T-helper 17 cell (primary cell): ENCODE results near the gene TMPRSS3. TPM values are rescaled to one million over a fixed set of nuclear protein-coding genes. Genes with fewer than 3 reads are reported as not detected.
A peak's percentile ranks its signal among the peaks of the same experiment; 100 is the strongest.

Experiments used
- ATAC-seq: fragments of 150-1000 bp; cut with Tn5 transposase; 2 replicates; pipeline ENCODE4 v1.10.0; 2021; ENCODE audit warnings: mild to moderate bottlenecking, moderate library complexity
- DNase-seq, 3 donors: peaks; one replicate each; pipeline versions ENCODE4 v3.0.0 to v3.0.0-alpha.2; 2020 to 2021
- H3K9me3 ChIP-seq: one replicate; pipeline ENCODE4 v1.7.0; 2013; ENCODE audit warnings: low read length, mild to moderate bottlenecking; ENCODE audit not compliant: control insufficient read depth, poor library complexity, severe bottlenecking
- H3K27ac Mint-ChIP-seq: one replicate; pipeline ENCODE4 v1.8.0; 2022; ENCODE audit warnings: mild to moderate bottlenecking, moderate library complexity, mixed read lengths
- H3K27me3 Mint-ChIP-seq: one replicate; pipeline ENCODE4 v1.8.0; 2022; ENCODE audit warnings: mixed read lengths
- H3K36me3 Mint-ChIP-seq: one replicate; pipeline ENCODE4 v1.8.0; 2022; ENCODE audit warnings: low read depth, mixed read lengths
- H3K4me1 Mint-ChIP-seq: one replicate; pipeline ENCODE4 v1.8.0; 2022; ENCODE audit warnings: mild to moderate bottlenecking, mixed read lengths
- H3K4me3 Mint-ChIP-seq: one replicate; pipeline ENCODE4 v1.8.0; 2022; ENCODE audit warnings: mild to moderate bottlenecking, moderate library complexity, mixed read lengths
- total RNA-seq, 4 donors: library from RNA in 2 of 4; stranded (reverse) in 2 of 4; gene quantifications; one replicate each; pipeline ENCODE4 v1.2.3 and lab custom pipeline; 2022 to 2026

TMPRSS3 gene
- total RNA-seq, 2 donors from 2014 or later, result 2.8 to 4.5 TPM

- ATAC-seq (no peak), DNase-seq (no peak)
- peak overlapping the region; percentile 49 for H3K4me3 Mint-ChIP-seq
- H3K27me3 Mint-ChIP-seq, result no peaks in the 10 kb centered on the region
- H3K36me3 Mint-ChIP-seq, result peaks cover 6% of the 10 kb centered on the region
- H3K4me1 Mint-ChIP-seq, result peaks cover 41% of the 10 kb centered on the region
- H3K9me3 ChIP-seq, result no peaks in the 10 kb centered on the region
- peak overlapping the region; percentile 43 for H3K27ac Mint-ChIP-seq
These were observed 8.7 kb downstream of the TMPRSS3 start for GRCh38 chr21:42387164-42387563.

DNA sequence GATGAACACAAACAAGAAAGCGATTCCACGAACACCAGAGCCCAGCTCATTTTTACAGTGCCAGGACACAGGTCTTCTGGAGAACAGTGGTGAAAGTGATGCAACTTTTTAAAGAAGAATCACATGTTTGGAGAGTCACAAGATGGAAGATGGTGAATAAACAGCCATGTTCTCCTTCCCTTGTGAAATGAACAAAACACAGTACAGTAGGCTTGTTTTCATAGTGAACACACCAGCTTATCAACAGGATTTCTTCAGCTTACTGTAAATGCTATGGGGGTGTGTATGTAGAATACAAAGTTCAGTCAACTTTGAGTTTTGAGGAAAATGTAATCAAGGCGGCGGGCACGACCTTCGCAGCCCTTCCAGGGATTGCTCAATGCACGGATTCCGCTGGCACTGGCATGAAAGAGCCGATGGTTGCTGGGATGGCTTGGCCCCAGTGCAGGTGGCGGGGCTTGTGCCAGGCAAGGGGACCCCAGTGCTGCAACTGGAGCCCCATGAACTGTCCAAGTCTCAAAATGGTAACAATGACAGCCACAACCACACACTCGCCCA is 9.7 kb downstream of the TMPRSS3 start:
- no peak overlapping the region for H3K27ac Mint-ChIP-seq
- no peaks in the 10 kb centered on the region for H3K27me3 Mint-ChIP-seq
- H3K4me3 Mint-ChIP-seq, result peak overlapping the region; percentile 21
- ATAC-seq, result no peak
- peaks cover 6% of the 10 kb centered on the region for H3K36me3 Mint-ChIP-seq
- peaks cover 37% of the 10 kb centered on the region for H3K4me1 Mint-ChIP-seq
- DNase-seq, result no peak
- no peaks in the 10 kb centered on the region for H3K9me3 ChIP-seq

DNA sequence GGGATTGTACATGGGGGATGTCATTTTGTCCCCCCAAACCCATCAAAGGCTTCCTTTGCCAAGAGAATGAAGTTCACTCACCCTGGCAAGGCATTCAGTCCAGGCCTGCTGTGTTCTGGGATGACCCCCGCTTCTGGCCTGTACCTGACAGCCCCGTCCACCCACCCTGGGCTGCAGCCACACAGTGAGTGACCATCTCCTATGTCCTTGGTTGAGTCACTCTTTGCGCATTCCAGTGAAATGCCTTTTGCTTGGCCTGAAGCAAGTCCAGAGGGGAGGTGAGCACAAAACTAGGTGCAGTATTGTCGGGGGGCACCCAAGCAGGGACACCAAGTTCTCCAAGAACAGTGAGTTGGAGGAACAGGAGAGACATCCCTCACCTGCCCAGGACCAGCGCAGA is 10.2 kb downstream of the TMPRSS3 start:
- Mint-ChIP-seq H3K27ac (peak overlapping the region; percentile 30), H3K4me1 (peaks cover 33% of the 10 kb centered on the region), H3K4me3 (peak overlapping the region; percentile 21), H3K27me3 (no peaks in the 10 kb centered on the region), H3K36me3 (peaks cover 6% of the 10 kb centered on the region)
- DNase-seq (no peak), ATAC-seq (no peak)
- no peaks in the 10 kb centered on the region for H3K9me3 ChIP-seq

- no peaks in the 10 kb centered on the region for H3K9me3 ChIP-seq
- ATAC-seq (no peak), DNase-seq (no peak)
- H3K27ac Mint-ChIP-seq, result peak overlapping the region; percentile 30
- H3K4me1 Mint-ChIP-seq, result peaks cover 31% of the 10 kb centered on the region
- no peak overlapping the region for H3K4me3 Mint-ChIP-seq
- H3K36me3 Mint-ChIP-seq, result peaks cover 6% of the 10 kb centered on the region
- no peaks in the 10 kb centered on the region for H3K27me3 Mint-ChIP-seq
These were observed 10.9 kb downstream of the TMPRSS3 start for GRCh38 chr21:42384989-42385388.

DNA sequence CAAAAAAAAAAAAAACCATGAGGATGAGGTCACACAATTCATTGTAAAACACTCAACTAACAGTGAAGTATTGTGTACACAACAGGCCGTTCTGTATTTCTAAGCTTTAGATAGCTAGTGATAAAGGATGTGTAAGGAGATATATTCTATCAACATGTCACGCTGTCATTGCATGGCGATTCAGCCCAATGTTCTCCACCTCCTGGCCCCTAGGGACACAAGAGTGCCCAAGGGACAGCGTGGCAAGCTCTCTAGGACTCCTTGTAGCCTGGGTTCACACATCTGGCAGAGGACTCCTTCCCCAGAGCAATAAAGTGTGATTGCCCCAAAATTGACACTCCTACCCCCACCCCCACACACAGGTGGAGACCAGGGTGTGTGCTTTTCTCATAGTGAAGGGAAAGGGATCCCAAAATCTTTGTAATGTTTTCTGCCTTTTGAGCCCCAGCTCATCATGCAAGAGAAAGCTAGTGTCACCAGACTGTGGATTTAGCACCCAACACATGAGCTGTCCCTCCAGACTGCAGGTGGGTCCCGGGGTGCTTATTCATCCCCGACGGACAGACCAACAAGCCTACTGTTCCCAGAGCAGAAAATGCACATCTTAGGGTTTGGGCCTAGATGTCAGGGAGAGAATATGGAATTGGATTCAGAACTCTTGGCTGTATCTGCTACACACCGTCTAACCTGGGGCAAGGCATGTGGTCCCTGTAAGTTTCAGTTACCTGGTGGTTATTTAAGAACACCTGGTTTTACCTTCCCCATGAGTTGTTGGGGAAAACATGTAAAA is 11.5 kb downstream of the TMPRSS3 start:
- Mint-ChIP-seq H3K4me3 (no peak overlapping the region), H3K27ac (peak overlapping the region; percentile 45), H3K4me1 (peaks cover 25% of the 10 kb centered on the region), H3K36me3 (peaks cover 6% of the 10 kb centered on the region), H3K27me3 (no peaks in the 10 kb centered on the region)
- DNase-seq (no peak), ATAC-seq (no peak)
- H3K9me3 ChIP-seq, result no peaks in the 10 kb centered on the region

DNA sequence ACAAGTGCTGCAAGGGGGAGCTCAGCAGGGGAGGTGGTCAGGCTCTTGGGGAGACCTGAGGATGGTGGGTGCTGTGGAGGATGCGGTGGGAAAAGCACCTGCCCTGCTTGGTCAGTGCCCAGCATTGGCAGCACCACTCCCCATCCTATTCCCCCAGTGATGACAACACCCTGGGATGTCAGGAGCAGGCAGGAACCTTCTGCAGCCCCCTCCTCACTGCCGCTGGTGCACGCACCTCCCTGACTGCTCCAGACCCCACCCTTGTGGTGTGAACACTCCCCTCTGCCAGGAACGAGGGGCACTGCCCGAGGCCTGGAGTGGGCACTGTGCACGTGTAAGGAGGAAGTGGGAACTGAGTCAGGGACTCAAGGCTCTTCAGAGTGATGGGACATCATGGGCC is 12.5 kb downstream of the TMPRSS3 start:
- H3K9me3 ChIP-seq, result no peaks in the 10 kb centered on the region
- Mint-ChIP-seq H3K27me3 (no peaks in the 10 kb centered on the region), H3K4me1 (peaks cover 16% of the 10 kb centered on the region), H3K4me3 (no peak overlapping the region), H3K27ac (no peak overlapping the region), H3K36me3 (peaks cover 6% of the 10 kb centered on the region)
- ATAC-seq (no peak), DNase-seq (no peak)

- ATAC-seq (no peak), DNase-seq (no peak)
- no peaks in the 10 kb centered on the region for H3K9me3 ChIP-seq
- Mint-ChIP-seq H3K4me1 (peaks cover 12% of the 10 kb centered on the region), H3K36me3 (peaks cover 6% of the 10 kb centered on the region), H3K27me3 (no peaks in the 10 kb centered on the region), H3K27ac (no peak overlapping the region), H3K4me3 (no peak overlapping the region)
These were observed 12.9 kb downstream of the TMPRSS3 start for GRCh38 chr21:42382915-42383314.

- H3K4me3 Mint-ChIP-seq, result no peak overlapping the region
- no peak overlapping the region for H3K27ac Mint-ChIP-seq
- peaks cover 3% of the 10 kb centered on the region for H3K36me3 Mint-ChIP-seq
- H3K27me3 Mint-ChIP-seq, result no peaks in the 10 kb centered on the region
- H3K9me3 ChIP-seq, result no peaks in the 10 kb centered on the region
- ATAC-seq, result peak; percentile 78
- peaks cover 2% of the 10 kb centered on the region for H3K4me1 Mint-ChIP-seq
- DNase-seq, result peak in 1 of 3 donors; percentile 30
These were observed 14.4 kb downstream of the TMPRSS3 start for GRCh38 chr21:42381347-42381984.

DNA sequence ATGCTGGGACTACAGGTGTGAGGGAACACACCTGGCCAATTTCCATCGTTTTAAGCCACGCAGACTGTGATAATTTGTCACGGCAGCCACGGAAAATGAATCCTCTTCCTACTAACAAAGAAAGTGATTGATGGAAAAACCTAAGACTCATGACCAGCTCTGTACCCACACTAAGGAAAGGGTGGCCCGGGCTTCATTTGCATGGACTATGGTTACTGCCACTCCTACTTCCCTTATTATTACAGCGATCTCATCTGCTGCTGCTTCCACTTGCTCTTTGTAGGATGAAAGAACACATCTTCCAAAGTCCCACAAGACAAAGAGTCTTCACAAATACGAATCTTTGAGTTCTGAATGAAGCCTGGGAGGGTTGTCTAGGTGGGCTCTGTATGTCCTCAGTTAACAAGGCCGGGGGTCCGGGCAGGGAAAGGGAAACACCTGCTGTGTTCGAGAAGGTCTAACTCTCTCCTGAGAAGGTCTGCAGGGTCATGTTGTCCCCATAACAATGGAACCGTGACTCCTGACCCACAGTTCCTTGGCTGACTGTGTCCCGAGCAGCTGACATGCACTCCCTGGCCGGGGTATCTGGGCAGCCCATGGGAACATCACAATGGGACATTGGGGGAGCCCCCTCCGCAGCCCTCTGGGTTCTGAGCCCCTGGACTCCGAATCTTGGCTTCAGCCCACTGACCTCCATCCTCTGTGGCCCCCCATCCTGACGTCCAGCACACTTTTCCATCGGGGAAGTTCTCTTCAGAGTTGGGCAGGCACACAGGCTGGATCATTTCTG is 16.2 kb downstream of the TMPRSS3 start:
- no peaks in the 10 kb centered on the region for H3K9me3 ChIP-seq
- ATAC-seq (no peak), DNase-seq (no peak)
- peaks cover 2% of the 10 kb centered on the region for H3K4me1 Mint-ChIP-seq
- H3K27me3 Mint-ChIP-seq, result peaks cover 4% of the 10 kb centered on the region
- H3K27ac Mint-ChIP-seq, result no peak overlapping the region
- no peak overlapping the region for H3K4me3 Mint-ChIP-seq
- peaks cover 3% of the 10 kb centered on the region for H3K36me3 Mint-ChIP-seq

GRCh38 chr21:42378418-42378817 is 17.4 kb downstream of the TMPRSS3 start:
- no peak overlapping the region for H3K27ac Mint-ChIP-seq
- DNase-seq (no peak), ATAC-seq (no peak)
- peaks cover 3% of the 10 kb centered on the region for H3K36me3 Mint-ChIP-seq
- H3K9me3 ChIP-seq, result no peaks in the 10 kb centered on the region
- H3K27me3 Mint-ChIP-seq, result peaks cover 4% of the 10 kb centered on the region
- H3K4me1 Mint-ChIP-seq, result peaks cover 4% of the 10 kb centered on the region
- H3K4me3 Mint-ChIP-seq, result no peak overlapping the region

DNA sequence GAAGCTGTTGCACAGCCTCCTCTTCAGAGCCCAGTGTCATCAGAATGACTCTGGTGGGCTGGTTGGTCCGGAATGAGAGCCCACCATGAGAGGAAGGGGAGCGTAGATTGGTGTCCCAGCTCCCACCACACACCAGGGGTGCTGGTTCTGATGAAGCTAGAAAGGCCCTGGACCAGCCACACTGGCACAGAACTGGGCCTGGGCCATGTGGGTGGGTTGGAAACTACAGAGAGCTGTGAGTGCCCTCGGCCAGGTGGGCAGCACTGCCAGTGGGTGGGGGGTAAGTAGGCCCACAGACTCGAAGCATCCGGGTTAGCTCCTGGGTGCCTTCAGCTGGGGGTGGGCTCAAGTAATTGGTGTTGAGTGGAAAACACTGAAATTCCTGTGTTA is 17.9 kb downstream of the TMPRSS3 start:
- Mint-ChIP-seq H3K4me3 (no peak overlapping the region), H3K27ac (peak overlapping the region; percentile 56), H3K36me3 (peaks cover 3% of the 10 kb centered on the region), H3K27me3 (peaks cover 4% of the 10 kb centered on the region), H3K4me1 (peaks cover 4% of the 10 kb centered on the region)
- no peaks in the 10 kb centered on the region for H3K9me3 ChIP-seq
- DNase-seq (no peak), ATAC-seq (no peak)

DNA sequence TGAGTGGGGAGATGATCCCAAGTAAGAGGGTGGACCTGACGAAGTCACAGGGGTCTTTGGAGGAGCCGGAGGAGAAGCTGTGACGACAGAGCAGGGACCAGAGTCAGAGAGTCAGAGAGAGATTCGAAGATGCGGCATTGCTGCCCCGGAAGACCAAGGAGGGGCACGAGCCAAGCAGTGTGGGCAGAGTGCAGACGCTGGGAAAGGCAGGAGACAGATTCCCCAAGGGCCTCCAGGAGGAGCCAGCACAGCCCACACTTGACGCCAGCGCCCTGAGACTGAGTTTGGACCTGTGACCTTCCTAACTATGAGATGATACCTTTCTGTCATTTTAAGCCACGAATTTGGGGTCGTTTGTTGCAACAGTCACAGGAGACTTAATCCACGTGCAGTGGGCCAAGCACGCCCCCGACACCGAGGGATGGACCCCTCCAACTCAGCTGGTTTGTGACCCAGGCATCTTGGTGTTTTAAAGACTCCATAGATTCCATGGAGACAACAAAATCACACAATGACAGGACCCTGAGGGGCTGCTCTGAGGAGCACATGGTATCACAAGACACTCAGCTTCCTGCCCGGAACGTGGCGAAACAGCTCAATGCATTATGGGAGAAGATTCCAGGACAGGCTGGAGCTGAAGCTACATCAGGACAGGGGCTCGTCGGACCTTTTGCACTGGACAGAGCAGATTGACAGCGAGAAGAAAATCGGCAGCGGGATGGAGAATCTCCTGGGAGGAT is 18.5 kb downstream of the TMPRSS3 start:
- H3K27ac Mint-ChIP-seq, result peak overlapping the region; percentile 56
- H3K4me3 Mint-ChIP-seq, result no peak overlapping the region
- H3K27me3 Mint-ChIP-seq, result peaks cover 4% of the 10 kb centered on the region
- H3K36me3 Mint-ChIP-seq, result no peaks in the 10 kb centered on the region
- DNase-seq, result no peak
- no peaks in the 10 kb centered on the region for H3K9me3 ChIP-seq
- no peak for ATAC-seq
- H3K4me1 Mint-ChIP-seq, result peaks cover 4% of the 10 kb centered on the region
